C4-2B (cell line): ENCODE results near the gene ADAMTS3.

Experiments
- H3K27ac ChIP-seq: fragments of 450-650 bp; 2 replicates; pipeline ENCODE4 v1.5.1; 2017
- CTCF ChIP-seq: fragments of 450-650 bp; conservative IDR thresholded peaks from 2 replicates; pipeline ENCODE4 v1.5.1; 2017; ENCODE audit warnings: mild to moderate bottlenecking
- ZFX ChIP-seq: fragments of 450-650 bp; IDR thresholded peaks from 2 replicates; pipeline ENCODE4 v1.6.1; 2017

Gene ADAMTS3

GRCh38 chr4:72471816-72472215, 97.2 kb downstream of the ADAMTS3 start:
- TF ChIP-seq ZFX = no peak
- TF ChIP-seq CTCF = no peak
- no peak overlapping the region for H3K27ac ChIP-seq

GRCh38 chr4:72468904-72469502, 100.0 kb downstream of the ADAMTS3 start:
- no peak for TF ChIP-seq ZFX
- peak; percentile 72 for TF ChIP-seq CTCF
- H3K27ac ChIP-seq = no peak overlapping the region

- no peak for TF ChIP-seq ZFX
- no peak for TF ChIP-seq CTCF
- no peak overlapping the region for H3K27ac ChIP-seq
Observed at GRCh38 chr4:72467633-72468032, 101.4 kb downstream of the ADAMTS3 start.

GRCh38 chr4:72463724-72464123, 105.3 kb downstream of the ADAMTS3 start:
- H3K27ac ChIP-seq = no peak overlapping the region
- TF ChIP-seq CTCF = no peak

GRCh38 chr4:72457158-72457557, 111.9 kb downstream of the ADAMTS3 start:
- TF ChIP-seq ZFX = no peak
- no peak for TF ChIP-seq CTCF
- no peak overlapping the region for H3K27ac ChIP-seq

GRCh38 chr4:72451349-72451748, 117.7 kb downstream of the ADAMTS3 start:
- no peak overlapping the region for H3K27ac ChIP-seq
- no peak for TF ChIP-seq CTCF
- no peak for TF ChIP-seq ZFX

GRCh38 chr4:72449705-72450104, 119.3 kb downstream of the ADAMTS3 start:
- no peak overlapping the region for H3K27ac ChIP-seq
- TF ChIP-seq ZFX (no peak), CTCF (no peak)
